ENCODE measurements around the gene NES.

Gene NES

GRCh38 chr1:156664767-156665411 lies 12.3 kb downstream of the NES start:
- Histone ChIP-seq H3K36me3 (replicated peaks) (no peaks in the 10 kb centered on the region), H3K27ac (no peak overlapping the region), H3K4me3 (ENCODE audit: low read depth, low read length) (no peak overlapping the region), H3K27me3 (replicated peaks) (no peaks in the 10 kb centered on the region)
- no peak for DNase-seq
- TF ChIP-seq, protein P1, sequence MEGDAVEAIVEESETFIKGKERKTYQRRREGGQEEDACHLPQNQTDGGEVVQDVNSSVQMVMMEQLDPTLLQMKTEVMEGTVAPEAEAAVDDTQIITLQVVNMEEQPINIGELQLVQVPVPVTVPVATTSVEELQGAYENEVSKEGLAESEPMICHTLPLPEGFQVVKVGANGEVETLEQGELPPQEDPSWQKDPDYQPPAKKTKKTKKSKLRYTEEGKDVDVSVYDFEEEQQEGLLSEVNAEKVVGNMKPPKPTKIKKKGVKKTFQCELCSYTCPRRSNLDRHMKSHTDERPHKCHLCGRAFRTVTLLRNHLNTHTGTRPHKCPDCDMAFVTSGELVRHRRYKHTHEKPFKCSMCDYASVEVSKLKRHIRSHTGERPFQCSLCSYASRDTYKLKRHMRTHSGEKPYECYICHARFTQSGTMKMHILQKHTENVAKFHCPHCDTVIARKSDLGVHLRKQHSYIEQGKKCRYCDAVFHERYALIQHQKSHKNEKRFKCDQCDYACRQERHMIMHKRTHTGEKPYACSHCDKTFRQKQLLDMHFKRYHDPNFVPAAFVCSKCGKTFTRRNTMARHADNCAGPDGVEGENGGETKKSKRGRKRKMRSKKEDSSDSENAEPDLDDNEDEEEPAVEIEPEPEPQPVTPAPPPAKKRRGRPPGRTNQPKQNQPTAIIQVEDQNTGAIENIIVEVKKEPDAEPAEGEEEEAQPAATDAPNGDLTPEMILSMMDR (IDR thresholded peaks at IDR 0.05; ENCODE audit: low read depth, low read length, missing control alignments), result no peak
- in situ Hi-C loops (cut with HindIII; ENCODE audit: low pct_ligation_motif_present, low sequenced_read_pairs), result no loop called here

- H3K4me3 ChIP-seq (ENCODE audit: low read depth, low read length), result no peak overlapping the region
- H3K27ac ChIP-seq, result no peak overlapping the region
- no peak for DNase-seq
- TF ChIP-seq, protein P1 (IDR thresholded peaks at IDR 0.05; ENCODE audit: low read depth, low read length, missing control alignments), result no peak
- in situ Hi-C loops (cut with HindIII; ENCODE audit: low pct_ligation_motif_present, low sequenced_read_pairs), result no loop called here
- no peaks in the 10 kb centered on the region for H3K36me3 ChIP-seq (replicated peaks)
- no peaks in the 10 kb centered on the region for H3K27me3 ChIP-seq (replicated peaks)
These were observed 13.0 kb downstream of the NES start for GRCh38 chr1:156664046-156664766.

- TF ChIP-seq, protein P1 (IDR thresholded peaks at IDR 0.05; ENCODE audit: low read depth, low read length, missing control alignments), result no peak
- no peak for DNase-seq
These were observed 14.0 kb downstream of the NES start for GRCh38 chr1:156663178-156663577.

GRCh38 chr1:156662800-156663055 lies 14.5 kb downstream of the NES start:
- Histone ChIP-seq H3K36me3 (replicated peaks) (no peaks in the 10 kb centered on the region), H3K27ac (peak overlapping the region; percentile 65), H3K4me3 (ENCODE audit: low read depth, low read length) (no peak overlapping the region), H3K27me3 (replicated peaks) (no peaks in the 10 kb centered on the region)
- in situ Hi-C loops (cut with HindIII; ENCODE audit: low pct_ligation_motif_present, low sequenced_read_pairs), result no loop called here
- no peak for DNase-seq
- TF ChIP-seq, protein P1 (IDR thresholded peaks at IDR 0.05; ENCODE audit: low read depth, low read length, missing control alignments), result no peak

More at GRCh38 chr1:156663178-156663577, 14.0 kb downstream of the NES start:
- Histone ChIP-seq H3K4me3 (ENCODE audit: low read depth, low read length) (no peak overlapping the region), H3K27ac (no peak overlapping the region), H3K36me3 (replicated peaks) (no peaks in the 10 kb centered on the region), H3K27me3 (replicated peaks) (no peaks in the 10 kb centered on the region)
- in situ Hi-C loops (cut with HindIII; ENCODE audit: low pct_ligation_motif_present, low sequenced_read_pairs), result no loop called here

DNA sequence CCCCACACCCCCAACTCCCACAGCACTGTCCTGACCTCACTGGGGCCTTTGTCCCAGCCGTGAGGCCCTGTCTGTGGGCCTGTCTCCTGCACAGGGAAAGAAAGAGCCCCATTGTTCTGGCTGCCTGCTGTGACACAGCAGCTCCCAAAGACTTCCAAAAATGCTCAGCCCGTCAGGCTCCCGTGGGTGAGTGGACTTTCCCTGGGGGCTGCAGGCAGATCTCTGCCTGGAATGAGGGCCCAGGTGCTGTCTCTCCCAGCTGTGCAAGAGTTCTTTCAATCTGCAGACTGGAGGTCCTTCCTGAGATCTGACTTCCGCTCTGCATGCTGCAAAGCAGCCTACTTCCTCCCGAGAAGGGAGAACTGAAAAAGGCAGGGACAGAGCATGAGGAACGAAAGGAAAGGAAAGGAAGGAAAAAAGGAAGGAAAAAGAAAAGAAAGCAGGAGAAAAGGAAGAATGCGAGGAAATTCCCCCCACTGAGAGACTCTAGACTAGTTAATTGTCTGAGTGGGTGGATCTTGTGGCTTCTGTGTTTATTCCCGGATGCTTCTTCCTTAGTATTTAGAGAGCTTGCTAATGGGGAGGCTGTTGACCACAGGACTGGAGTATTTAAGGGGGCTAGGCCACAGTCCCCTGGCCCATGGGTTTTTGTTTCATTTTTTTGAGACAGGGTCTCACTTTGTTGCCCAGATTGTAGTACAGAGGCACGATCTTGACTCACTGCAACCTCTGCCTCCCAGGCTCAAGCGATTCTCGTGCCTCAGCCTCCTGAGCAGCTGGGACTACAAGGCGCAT lies 15.0 kb downstream of the NES start:
- Histone ChIP-seq H3K27ac (peak overlapping the region; percentile 65), H3K4me3 (ENCODE audit: low read depth, low read length) (no peak overlapping the region), H3K27me3 (replicated peaks) (no peaks in the 10 kb centered on the region), H3K36me3 (replicated peaks) (no peaks in the 10 kb centered on the region)
- TF ChIP-seq, protein P1 (IDR thresholded peaks at IDR 0.05; ENCODE audit: low read depth, low read length, missing control alignments), result no peak
- peak; percentile 14 for DNase-seq
- in situ Hi-C loops (cut with HindIII; ENCODE audit: low pct_ligation_motif_present, low sequenced_read_pairs), result no loop called here
